H9 (cell line): Measurements from ENCODE around the gene ARID1B. TPM values are rescaled to one million over a fixed set of nuclear protein-coding genes. Genes with fewer than 3 reads are reported as not detected.

Source experiments
- DNase-seq: peaks from one replicate; pipeline ENCODE4 v3.0.0-alpha.2; 2017
- H2AFZ ChIP-seq: one replicate; pipeline ENCODE4 v1.6.1; 2013; ENCODE audit warnings: mild to moderate bottlenecking, low read length, control low read depth, moderate library complexity
- H2AK5ac ChIP-seq: 2 replicates; pipeline ENCODE4 v1.6.1; 2013; ENCODE audit warnings: low read length, control low read depth, mixed read lengths; ENCODE audit not compliant: insufficient read length
- H2BK120ac ChIP-seq: one replicate; pipeline ENCODE4 v1.6.1; 2013; ENCODE audit warnings: low read depth, mild to moderate bottlenecking, low read length, control low read depth, inconsistent platforms; ENCODE audit not compliant: poor library complexity, severe bottlenecking
- H2BK12ac ChIP-seq: 2 replicates; pipeline ENCODE4 v1.6.1; 2013; ENCODE audit warnings: low read length, control low read depth, mixed read lengths, low read depth; ENCODE audit not compliant: insufficient read length
- H2BK15ac ChIP-seq: 2 replicates; pipeline ENCODE4 v1.6.1; 2013; ENCODE audit warnings: low read depth, low read length, control low read depth
- H2BK20ac ChIP-seq: one replicate; pipeline ENCODE4 v1.6.1; 2013; ENCODE audit warnings: low read depth, mild to moderate bottlenecking, low read length, control low read depth, inconsistent platforms; ENCODE audit not compliant: poor library complexity, severe bottlenecking
- H2BK5ac ChIP-seq: 2 replicates; pipeline ENCODE4 v1.6.1; 2013; ENCODE audit warnings: low read length, control low read depth, mixed read lengths; ENCODE audit not compliant: insufficient read length
- H3K14ac ChIP-seq: 2 replicates; pipeline ENCODE4 v1.6.1; 2013; ENCODE audit warnings: low read length, control low read depth; ENCODE audit not compliant: insufficient read depth
- H3K18ac ChIP-seq: 2 replicates; pipeline ENCODE4 v1.6.1; 2013; ENCODE audit warnings: low read depth, mild to moderate bottlenecking, mixed read lengths, low read length, control low read depth; ENCODE audit not compliant: insufficient read length
- H3K23ac ChIP-seq: 2 replicates; pipeline ENCODE4 v1.6.1; 2013; ENCODE audit warnings: low read length, control low read depth, mixed read lengths, low read depth; ENCODE audit not compliant: insufficient read length
- H3K23me2 ChIP-seq: 2 replicates; pipeline ENCODE4 v1.6.1; 2013; ENCODE audit warnings: low read depth, mild to moderate bottlenecking, mixed read lengths, low read length, control low read depth; ENCODE audit not compliant: insufficient read length, poor library complexity, severe bottlenecking
- H3K27ac ChIP-seq: 2 replicates; pipeline ENCODE4 v1.5.1; 2013; ENCODE audit warnings: low read length, control low read depth, mixed read lengths, low read depth; ENCODE audit not compliant: insufficient read length
- H3K27me3 ChIP-seq: 2 replicates; pipeline ENCODE4 v1.6.1; 2013; ENCODE audit warnings: low read length, control low read depth, inconsistent platforms; ENCODE audit not compliant: insufficient read depth
- H3K4ac ChIP-seq: 2 replicates; pipeline ENCODE4 v1.6.1; 2013; ENCODE audit warnings: low read depth, mild to moderate bottlenecking, control low read depth, inconsistent platforms, low read length, moderate library complexity
- H3K4me1 ChIP-seq: 2 replicates; pipeline ENCODE4 v1.6.1; 2013; ENCODE audit warnings: low read length, control low read depth, inconsistent platforms; ENCODE audit not compliant: insufficient read depth
- H3K4me2 ChIP-seq: 2 replicates; pipeline ENCODE4 v1.6.1; 2013; ENCODE audit warnings: low read length, control low read depth, mixed read lengths; ENCODE audit not compliant: insufficient read length, insufficient read depth
- H3K56ac ChIP-seq: 2 replicates; pipeline ENCODE4 v1.6.1; 2013; ENCODE audit warnings: low read depth, mild to moderate bottlenecking, mixed read lengths, low read length, control low read depth; ENCODE audit not compliant: insufficient read length
- H3K79me1 ChIP-seq: 2 replicates; pipeline ENCODE4 v1.6.1; 2013; ENCODE audit warnings: low read depth, mild to moderate bottlenecking, moderate library complexity, low read length, control low read depth, inconsistent platforms; ENCODE audit not compliant: insufficient read depth, poor library complexity, severe bottlenecking
- H3K79me2 ChIP-seq: 2 replicates; pipeline ENCODE4 v1.6.1; 2013; ENCODE audit warnings: low read length, control low read depth, inconsistent platforms; ENCODE audit not compliant: insufficient read depth
- H3K9ac ChIP-seq: 2 replicates; pipeline ENCODE4 v1.6.1; 2013; ENCODE audit warnings: low read length, control low read depth, mixed read lengths; ENCODE audit not compliant: insufficient read length; ENCODE audit errors: extremely low read depth
- H3K9me3 ChIP-seq: one replicate; pipeline ENCODE4 v1.6.1; 2013; ENCODE audit warnings: low read depth, low read length, inconsistent platforms; ENCODE audit not compliant: control insufficient read depth
- H3T11ph ChIP-seq: one replicate; pipeline ENCODE4 v1.6.1; 2013; ENCODE audit warnings: mild to moderate bottlenecking, low read length, control low read depth, inconsistent platforms
- H4K20me1 ChIP-seq: one replicate; pipeline ENCODE4 v1.6.1; 2013; ENCODE audit not compliant: control insufficient read depth, insufficient read length, insufficient read depth
- H4K5ac ChIP-seq: 2 replicates; pipeline ENCODE4 v1.6.1; 2013; ENCODE audit warnings: low read depth, mild to moderate bottlenecking, mixed read lengths, low read length, control low read depth; ENCODE audit not compliant: insufficient read length
- H4K8ac ChIP-seq: replicated peaks from 2 replicates; pipeline ENCODE4 v1.6.1; 2013; ENCODE audit warnings: low read length, control low read depth, mixed read lengths, low read depth; ENCODE audit not compliant: insufficient read length
- H4K91ac ChIP-seq: 2 replicates; pipeline ENCODE4 v1.6.1; 2013; ENCODE audit warnings: low read depth, mild to moderate bottlenecking, moderate library complexity, mixed read lengths, low read length, control low read depth; ENCODE audit not compliant: insufficient read length
- H3K27ac Mint-ChIP-seq, 3 experiments: 2 replicates in 2 of 3; 3 replicates in 1 of 3; pipeline ENCODE4 v1.8.0; 2020 to 2021; ENCODE audit warnings: mixed read lengths in 3 of 3, mild to moderate bottlenecking in 1 of 3, moderate library complexity in 1 of 3
- H3K27me3 Mint-ChIP-seq: 2 replicates; pipeline ENCODE4 v1.8.0; 2021; ENCODE audit warnings: low read depth, mild to moderate bottlenecking, moderate library complexity, mixed read lengths
- H3K36me3 Mint-ChIP-seq, 3 experiments: 2 replicates in 2 of 3; 3 replicates in 1 of 3; pipeline ENCODE4 v1.8.0; 2020 to 2021; ENCODE audit warnings: low read depth in 3 of 3, mixed read lengths in 3 of 3; ENCODE audit not compliant: insufficient read depth in 1 of 3
- H3K4me1 Mint-ChIP-seq, 2 experiments: 2 replicates each; pipeline ENCODE4 v1.8.0; 2020; ENCODE audit warnings: mixed read lengths in 2 of 2
- H3K4me3 Mint-ChIP-seq, 2 experiments: 2 replicates in 1 of 2; 3 replicates in 1 of 2; pipeline ENCODE4 v1.8.0; 2020 to 2021; ENCODE audit warnings: mild to moderate bottlenecking in 2 of 2, mixed read lengths in 2 of 2, moderate library complexity in 1 of 2
- H3K9me3 Mint-ChIP-seq, 2 experiments: 2 replicates in 1 of 2; 3 replicates in 1 of 2; pipeline ENCODE4 v1.8.0; 2020; ENCODE audit warnings: mild to moderate bottlenecking in 2 of 2, mixed read lengths in 2 of 2, moderate library complexity in 1 of 2
- WGBS: extraction: QIAGEN DNeasy Blood & Tissue Kit; methylation state at CpG from one replicate; pipeline ENCODE4 v1.1.7; 2013; ENCODE audit warnings: missing lambda C conversion rate, low lambda C conversion rate, mixed read lengths; ENCODE audit not compliant: insufficient read length; ENCODE audit errors: extremely low coverage; 5-methylcytosine and 5-hydroxymethylcytosine counted together
- total RNA-seq: library from RNA; stranded (reverse); gene quantifications from 2 replicates; pipeline ENCODE4 v1.2.1, GENCODE V29; 2021
- TF ChIP-seq, protein P1 (sequence below): fragments of 200-600 bp; sonication (generic); conservative IDR thresholded peaks from 3 replicates; pipeline ENCODE4 v1.8.0; 2021; ENCODE audit warnings: antibody characterized with exemption, mild to moderate bottlenecking

Gene ARID1B
- total RNA-seq, 1 experiment from 2014 or later = 88.2 TPM

GRCh38 chr6:157206359-157206815, 429.2 kb downstream of the ARID1B start:
- no peak overlapping the region for H4K8ac ChIP-seq
- no peaks in the 10 kb centered on the region for H3K27me3 Mint-ChIP-seq
- H3K4ac ChIP-seq = no peak overlapping the region
- H2BK120ac ChIP-seq = no peak overlapping the region
- peaks cover 20 to 42% (median 37%) of the 10 kb centered on the region in 3 experiments; a peak in 6 of 7 replicates for H3K36me3 Mint-ChIP-seq
- DNase-seq = no peak
- H4K91ac ChIP-seq = no peak overlapping the region
- no peak overlapping the region for H2AK5ac ChIP-seq
- no peak overlapping the region for H3K9ac ChIP-seq
- no peak overlapping the region for H3K18ac ChIP-seq
- no peak overlapping the region for H2BK15ac ChIP-seq
- H3K79me1 ChIP-seq = no peaks in the 10 kb centered on the region
- H3K23me2 ChIP-seq = no peaks in the 10 kb centered on the region
- no peaks in the 10 kb centered on the region for H3K4me1 ChIP-seq
- no peaks in the 10 kb centered on the region for H3K79me2 ChIP-seq
- no peaks in the 10 kb centered on the region for H3K27me3 ChIP-seq
- no peaks in the 10 kb centered on the region for H3K9me3 Mint-ChIP-seq
- no peak overlapping the region for H3K27ac ChIP-seq
- H3K4me1 Mint-ChIP-seq = no peaks in the 10 kb centered on the region
- no peak overlapping the region for H3T11ph ChIP-seq
- WGBS = 100% methylated on average over 5 of the region's 23 CpGs
- no peak overlapping the region for H3K23ac ChIP-seq
- no peak overlapping the region for H2BK20ac ChIP-seq
- no peak overlapping the region for H4K5ac ChIP-seq
- no peak overlapping the region for H3K56ac ChIP-seq
- H3K27ac Mint-ChIP-seq = no peak overlapping the region; a peak in 1 of 7 replicates
- H3K4me3 Mint-ChIP-seq = no peak overlapping the region
- no peak overlapping the region for H3K14ac ChIP-seq
- no peaks in the 10 kb centered on the region for H4K20me1 ChIP-seq
- no peak overlapping the region for H2AFZ ChIP-seq
- no peak overlapping the region for H2BK5ac ChIP-seq
- no peak overlapping the region for H3K4me2 ChIP-seq
- TF ChIP-seq, protein P1, sequence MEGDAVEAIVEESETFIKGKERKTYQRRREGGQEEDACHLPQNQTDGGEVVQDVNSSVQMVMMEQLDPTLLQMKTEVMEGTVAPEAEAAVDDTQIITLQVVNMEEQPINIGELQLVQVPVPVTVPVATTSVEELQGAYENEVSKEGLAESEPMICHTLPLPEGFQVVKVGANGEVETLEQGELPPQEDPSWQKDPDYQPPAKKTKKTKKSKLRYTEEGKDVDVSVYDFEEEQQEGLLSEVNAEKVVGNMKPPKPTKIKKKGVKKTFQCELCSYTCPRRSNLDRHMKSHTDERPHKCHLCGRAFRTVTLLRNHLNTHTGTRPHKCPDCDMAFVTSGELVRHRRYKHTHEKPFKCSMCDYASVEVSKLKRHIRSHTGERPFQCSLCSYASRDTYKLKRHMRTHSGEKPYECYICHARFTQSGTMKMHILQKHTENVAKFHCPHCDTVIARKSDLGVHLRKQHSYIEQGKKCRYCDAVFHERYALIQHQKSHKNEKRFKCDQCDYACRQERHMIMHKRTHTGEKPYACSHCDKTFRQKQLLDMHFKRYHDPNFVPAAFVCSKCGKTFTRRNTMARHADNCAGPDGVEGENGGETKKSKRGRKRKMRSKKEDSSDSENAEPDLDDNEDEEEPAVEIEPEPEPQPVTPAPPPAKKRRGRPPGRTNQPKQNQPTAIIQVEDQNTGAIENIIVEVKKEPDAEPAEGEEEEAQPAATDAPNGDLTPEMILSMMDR = no peak
- H3K9me3 ChIP-seq = no peaks in the 10 kb centered on the region
- no peak overlapping the region for H2BK12ac ChIP-seq
